Fibroblast of lung (primary cell): ENCODE data around the gene TRIM3. TPM values are rescaled to one million over a fixed set of nuclear protein-coding genes. Genes with fewer than 3 reads are reported as not detected.

ENCODE experiments used
- DNase-seq, 2 donors: peaks; one replicate each; pipeline versions ENCODE4 v3.0.0 to v3.0.0-alpha.2; 2010; ENCODE audit warnings: low read depth in 2 of 2
- H2AFZ ChIP-seq: 2 replicates; pipeline ENCODE4 v1.5.1; 2012; ENCODE audit warnings: low read length, control low read depth, inconsistent platforms
- H3K27ac ChIP-seq: 2 replicates; pipeline ENCODE4 v1.5.1; 2011; ENCODE audit warnings: low read length, control low read depth; ENCODE audit not compliant: insufficient read depth
- H3K27me3 ChIP-seq: 2 replicates; pipeline ENCODE4 v1.5.1; 2011; ENCODE audit warnings: mild to moderate bottlenecking, low read length; ENCODE audit not compliant: control insufficient read depth, insufficient read depth
- H3K36me3 ChIP-seq: 2 replicates; pipeline ENCODE4 v1.5.1; 2011; ENCODE audit warnings: low read length; ENCODE audit not compliant: control insufficient read depth, insufficient read depth
- H3K4me1 ChIP-seq: 2 replicates; pipeline ENCODE4 v1.5.1; 2011; ENCODE audit warnings: low read length; ENCODE audit not compliant: control insufficient read depth, insufficient read depth; ENCODE audit errors: extremely low read depth
- H3K4me2 ChIP-seq: 2 replicates; pipeline ENCODE4 v1.5.1; 2011; ENCODE audit warnings: low read length, control low read depth; ENCODE audit not compliant: insufficient read depth; ENCODE audit errors: extremely low read depth
- H3K4me3 ChIP-seq, 4 experiments: fragments of 200-600 bp in 1 of 4; sonication (generic) in 1 of 4; replicated peaks in 1 of 4; 2 replicates each; pipeline ENCODE4 v1.5.1; 2011 to 2016; ENCODE audit warnings: low read length in 4 of 4, low read depth in 3 of 4, mild to moderate bottlenecking in 3 of 4, control low read depth in 2 of 4, inconsistent platforms in 1 of 4, mixed read lengths in 1 of 4; ENCODE audit not compliant: insufficient read depth in 1 of 4; ENCODE audit errors: control extremely low read depth in 1 of 4
- H3K79me2 ChIP-seq: 2 replicates; pipeline ENCODE4 v1.5.1; 2012; ENCODE audit warnings: mild to moderate bottlenecking, low read length, inconsistent platforms; ENCODE audit not compliant: control insufficient read depth, insufficient read depth
- H3K9ac ChIP-seq: 2 replicates; pipeline ENCODE4 v1.5.1; 2011; ENCODE audit warnings: mild to moderate bottlenecking, low read length, control low read depth; ENCODE audit not compliant: insufficient read depth
- H3K9me3 ChIP-seq: 2 replicates; pipeline ENCODE4 v1.5.1; 2012; ENCODE audit warnings: low read depth, low read length; ENCODE audit not compliant: control insufficient read depth, insufficient read depth
- H4K20me1 ChIP-seq: 2 replicates; pipeline ENCODE4 v1.5.1; 2011; ENCODE audit warnings: low read length; ENCODE audit not compliant: control insufficient read depth, insufficient read depth; ENCODE audit errors: extremely low read depth
- EZH2 ChIP-seq: IDR thresholded peaks from 2 replicates; pipeline ENCODE4 v1.5.1; 2012; ENCODE audit warnings: low read length, control low read depth, mild to moderate bottlenecking; ENCODE audit errors: missing control alignments
- polyA plus RNA-seq, 2 donors: library from polyadenylated mRNA; depleted of rRNA in 1 of 2; stranded (reverse) in 1 of 2; unstranded in 1 of 2; fragments of >200 nt; gene quantifications; 2 replicates each; pipeline ENCODE4 v1.2.1, GENCODE V29; 2011 to 2012; ENCODE audit warnings: missing spikeins in 1 of 2
- total RNA-seq: library from RNA; depleted of rRNA; stranded (reverse); fragments of >200 nt; gene quantifications from 2 replicates; pipeline ENCODE4 v1.2.1, GENCODE V29; 2014
- TF ChIP-seq, protein P1 (sequence below), 2 donors: IDR thresholded peaks in 1 of 2; conservative IDR thresholded peaks in 1 of 2; 1 replicate in 1 of 2; 2 replicates in 1 of 2; pipeline ENCODE4 v1.5.1; 2011 to 2012; ENCODE audit warnings: low read length in 2 of 2, control low read depth in 1 of 2, inconsistent platforms in 1 of 2, low read depth in 1 of 2, mild to moderate bottlenecking in 1 of 2

TRIM3 gene
- total and polyA plus RNA-seq, 2 donors (not counting 1 experiment from before 2014, with no cell fraction given): 11.4 to 29.7 TPM

DNA sequence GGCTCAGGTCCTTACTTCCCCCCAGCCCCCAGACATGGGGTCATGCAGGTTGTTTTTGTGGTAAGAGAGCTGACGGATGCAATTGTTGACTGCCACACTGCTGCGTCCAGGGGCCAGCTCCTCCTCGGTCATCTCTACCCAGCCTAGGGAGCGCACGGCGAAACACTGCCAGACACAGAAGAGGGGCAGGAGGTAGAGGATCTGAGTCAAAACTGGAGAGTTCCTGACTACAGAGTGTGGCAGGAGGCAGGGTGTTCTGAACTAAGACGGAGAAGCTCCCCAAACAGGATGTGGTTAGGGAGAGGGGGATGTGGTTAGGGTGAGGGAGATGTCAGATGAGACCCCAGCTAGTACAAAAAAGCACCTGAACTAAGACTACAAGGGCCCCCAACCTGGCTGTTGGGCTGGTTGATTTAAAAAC is 71.2 kb downstream of the TRIM3 start:
- DNase-seq: peak in 1 of 2 donors; percentile 27
- TF ChIP-seq, protein P1, sequence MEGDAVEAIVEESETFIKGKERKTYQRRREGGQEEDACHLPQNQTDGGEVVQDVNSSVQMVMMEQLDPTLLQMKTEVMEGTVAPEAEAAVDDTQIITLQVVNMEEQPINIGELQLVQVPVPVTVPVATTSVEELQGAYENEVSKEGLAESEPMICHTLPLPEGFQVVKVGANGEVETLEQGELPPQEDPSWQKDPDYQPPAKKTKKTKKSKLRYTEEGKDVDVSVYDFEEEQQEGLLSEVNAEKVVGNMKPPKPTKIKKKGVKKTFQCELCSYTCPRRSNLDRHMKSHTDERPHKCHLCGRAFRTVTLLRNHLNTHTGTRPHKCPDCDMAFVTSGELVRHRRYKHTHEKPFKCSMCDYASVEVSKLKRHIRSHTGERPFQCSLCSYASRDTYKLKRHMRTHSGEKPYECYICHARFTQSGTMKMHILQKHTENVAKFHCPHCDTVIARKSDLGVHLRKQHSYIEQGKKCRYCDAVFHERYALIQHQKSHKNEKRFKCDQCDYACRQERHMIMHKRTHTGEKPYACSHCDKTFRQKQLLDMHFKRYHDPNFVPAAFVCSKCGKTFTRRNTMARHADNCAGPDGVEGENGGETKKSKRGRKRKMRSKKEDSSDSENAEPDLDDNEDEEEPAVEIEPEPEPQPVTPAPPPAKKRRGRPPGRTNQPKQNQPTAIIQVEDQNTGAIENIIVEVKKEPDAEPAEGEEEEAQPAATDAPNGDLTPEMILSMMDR (conservative IDR thresholded peaks at IDR 0.05 in 1 of 2, IDR thresholded peaks at IDR 0.05 in 1 of 2; ENCODE audit: low read depth in 1 of 2, low read length in 2 of 2): no peak
- no peak for TF ChIP-seq EZH2
- H3K4me1 ChIP-seq: peaks cover 3% of the 10 kb centered on the region

DNA sequence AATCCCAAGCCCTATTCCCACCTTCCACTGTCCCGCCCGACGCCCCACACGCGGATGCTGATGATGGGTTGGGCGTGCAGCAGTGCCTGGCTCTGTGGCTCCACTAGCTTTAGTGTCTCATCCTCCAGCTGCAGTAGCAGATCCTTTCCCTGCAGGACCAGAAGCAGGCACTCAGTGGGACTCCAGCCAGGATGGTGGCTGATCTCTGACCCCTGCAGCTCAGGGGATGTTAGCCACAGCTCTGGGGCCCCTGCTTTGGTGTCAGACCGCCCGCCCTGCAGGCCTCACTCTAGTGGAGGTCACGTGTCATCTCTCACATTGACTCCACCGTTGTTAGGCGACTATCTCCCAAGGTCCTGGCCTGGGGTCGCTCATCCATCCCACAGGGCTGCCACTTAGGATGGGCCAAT is 71.7 kb downstream of the TRIM3 start:
- Histone ChIP-seq H3K4me2 (no peak overlapping the region), H3K27me3 (no peaks in the 10 kb centered on the region), H3K79me2 (no peaks in the 10 kb centered on the region), H3K27ac (no peak overlapping the region), H3K4me1 (peaks cover 6% of the 10 kb centered on the region), H2AFZ (no peak overlapping the region), H3K4me3 (no peak overlapping the region), H3K9me3 (no peaks in the 10 kb centered on the region), H3K9ac (no peak overlapping the region), H3K36me3 (peaks cover 10% of the 10 kb centered on the region), H4K20me1 (no peaks in the 10 kb centered on the region)
- TF ChIP-seq EZH2: no peak
- TF ChIP-seq, protein P1 (conservative IDR thresholded peaks at IDR 0.05 in 1 of 2, IDR thresholded peaks at IDR 0.05 in 1 of 2; ENCODE audit: low read depth in 1 of 2, low read length in 2 of 2): no peak
- no peak for DNase-seq

More for the DNA sequence above, 71.2 kb downstream of the TRIM3 start:
- Histone ChIP-seq H3K79me2 (no peaks in the 10 kb centered on the region), H3K27me3 (no peaks in the 10 kb centered on the region), H3K4me2 (no peak overlapping the region), H3K27ac (no peak overlapping the region), H4K20me1 (no peaks in the 10 kb centered on the region), H3K36me3 (peaks cover 10% of the 10 kb centered on the region), H3K9me3 (no peaks in the 10 kb centered on the region), H3K4me3 (no peak overlapping the region), H2AFZ (no peak overlapping the region), H3K9ac (no peak overlapping the region)

DNA sequence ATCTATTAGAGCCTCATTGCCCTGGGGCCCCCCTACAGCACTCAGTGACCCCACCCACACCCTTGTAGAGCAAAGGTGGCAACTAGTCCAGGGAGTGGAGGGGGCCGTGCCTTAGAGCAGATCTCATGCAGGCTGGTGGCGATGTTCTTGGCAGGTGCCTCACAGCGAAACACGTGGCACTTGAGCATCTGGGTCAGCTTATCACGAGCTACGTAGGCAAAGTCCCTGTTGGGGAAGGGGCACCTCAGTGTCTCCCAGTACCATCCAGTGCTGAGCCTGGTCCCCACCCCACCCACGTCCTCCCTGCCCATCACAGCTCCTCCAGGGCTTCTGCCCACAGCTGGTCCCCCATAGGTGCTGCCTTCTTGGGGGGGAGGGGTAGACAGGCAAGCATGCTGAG is 72.3 kb downstream of the TRIM3 start:
- Histone ChIP-seq H3K9ac (no peak overlapping the region), H3K27ac (no peak overlapping the region), H2AFZ (no peak overlapping the region), H4K20me1 (no peaks in the 10 kb centered on the region), H3K27me3 (no peaks in the 10 kb centered on the region), H3K4me2 (no peak overlapping the region), H3K36me3 (peaks cover 10% of the 10 kb centered on the region), H3K9me3 (no peaks in the 10 kb centered on the region), H3K79me2 (no peaks in the 10 kb centered on the region), H3K4me3 (no peak overlapping the region), H3K4me1 (peaks cover 9% of the 10 kb centered on the region)
- DNase-seq: no peak
- no peak for TF ChIP-seq EZH2
- TF ChIP-seq, protein P1 (conservative IDR thresholded peaks at IDR 0.05 in 1 of 2, IDR thresholded peaks at IDR 0.05 in 1 of 2; ENCODE audit: low read depth in 1 of 2, low read length in 2 of 2): no peak
